GM21723 (cell line): ENCODE measurements around the gene EMD.

Experiments
- ATAC-seq: cut with Tn5 transposase; IDR thresholded peaks from one replicate; pipeline ENCODE4 v1.9.1; 2021; ENCODE audit warnings: mild to moderate bottlenecking, moderate library complexity; ENCODE audit not compliant: unreplicated experiment

EMD gene

DNA sequence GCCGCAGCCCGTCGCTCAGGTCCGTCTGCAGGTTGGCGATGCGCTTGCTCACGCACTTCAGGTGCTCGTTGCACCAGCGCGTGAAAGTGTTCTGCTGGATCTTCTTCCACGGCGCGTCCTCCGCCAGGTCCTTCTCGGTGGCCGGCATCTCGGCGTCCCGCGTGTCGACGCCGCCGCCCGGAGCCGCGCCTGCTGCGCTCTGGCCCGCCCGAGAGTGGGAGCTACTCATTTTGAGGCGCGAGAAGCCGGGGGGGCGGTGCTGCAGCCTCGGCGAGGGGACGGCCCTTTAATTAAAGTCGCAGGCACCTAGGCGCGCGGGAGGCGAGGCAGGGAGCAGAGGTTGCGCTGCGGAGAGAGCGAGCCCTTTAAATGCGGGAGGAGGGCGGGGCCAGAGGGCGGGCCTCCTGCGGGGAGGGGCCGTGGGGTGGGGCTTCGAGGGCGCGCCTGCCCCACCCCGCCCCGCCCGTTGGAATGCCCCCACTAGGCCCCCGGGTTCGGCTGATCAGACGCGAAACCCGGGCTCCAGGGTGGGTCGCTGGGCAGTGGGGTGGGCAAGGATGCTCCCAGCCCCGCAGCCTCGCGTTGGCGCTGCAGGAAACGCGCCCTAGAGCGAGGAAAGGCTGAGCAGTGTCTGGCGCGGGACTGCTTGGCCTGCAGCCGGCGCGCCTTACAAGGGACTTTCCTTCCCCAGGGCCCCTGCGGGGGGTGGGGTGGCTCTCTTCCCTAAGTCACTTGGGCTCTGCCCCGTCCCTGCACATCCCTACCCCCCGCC, 7.9 kb upstream of the EMD start:
- peak; percentile 61 for ATAC-seq

DNA sequence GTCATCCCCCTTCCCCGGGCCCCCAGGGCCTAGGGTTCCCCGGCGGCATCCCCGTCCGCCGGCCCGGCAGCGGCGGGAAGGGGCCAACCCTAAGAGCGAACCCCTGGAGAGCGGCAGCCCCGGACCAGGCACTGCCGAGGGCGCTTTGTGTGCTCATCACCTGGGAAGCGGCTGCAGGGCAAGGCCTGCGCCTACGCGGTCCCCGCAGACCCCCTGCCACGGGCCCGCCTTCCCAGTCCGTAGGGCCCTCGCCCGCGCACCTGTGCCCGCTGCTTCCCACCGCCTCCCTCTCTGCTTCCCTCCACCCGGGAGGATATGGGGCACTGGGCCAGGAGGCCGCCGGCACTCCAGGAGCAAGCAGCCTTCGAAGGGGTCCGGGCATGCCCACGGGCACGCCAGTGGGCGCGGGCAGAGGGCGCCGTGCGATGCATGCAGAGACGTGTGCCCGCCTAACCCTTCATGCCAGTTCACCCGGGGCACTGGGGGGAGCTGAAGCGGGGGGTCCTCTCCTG, 7.2 kb upstream of the EMD start:
- ATAC-seq, result no peak

DNA sequence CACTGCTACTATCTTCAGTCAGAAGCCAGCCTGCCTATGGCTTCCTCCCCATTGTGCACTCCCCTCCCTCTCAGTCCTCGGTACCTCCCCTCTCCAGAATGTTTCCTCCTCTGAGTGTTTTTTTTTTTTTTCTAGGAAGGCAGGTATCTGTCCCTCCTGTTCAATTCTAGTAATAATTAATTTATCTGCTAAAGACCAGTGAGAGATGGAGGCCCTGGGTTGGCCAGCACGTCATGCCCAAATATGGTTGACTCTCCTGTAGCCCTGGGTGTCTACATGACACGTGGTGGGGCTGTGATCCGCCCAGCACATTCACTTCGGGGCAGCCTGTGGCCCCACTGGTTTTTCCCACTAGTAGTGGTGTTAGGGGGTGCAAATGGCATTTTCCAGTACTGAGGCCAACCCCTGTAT, 6.5 kb upstream of the EMD start:
- no peak for ATAC-seq

DNA sequence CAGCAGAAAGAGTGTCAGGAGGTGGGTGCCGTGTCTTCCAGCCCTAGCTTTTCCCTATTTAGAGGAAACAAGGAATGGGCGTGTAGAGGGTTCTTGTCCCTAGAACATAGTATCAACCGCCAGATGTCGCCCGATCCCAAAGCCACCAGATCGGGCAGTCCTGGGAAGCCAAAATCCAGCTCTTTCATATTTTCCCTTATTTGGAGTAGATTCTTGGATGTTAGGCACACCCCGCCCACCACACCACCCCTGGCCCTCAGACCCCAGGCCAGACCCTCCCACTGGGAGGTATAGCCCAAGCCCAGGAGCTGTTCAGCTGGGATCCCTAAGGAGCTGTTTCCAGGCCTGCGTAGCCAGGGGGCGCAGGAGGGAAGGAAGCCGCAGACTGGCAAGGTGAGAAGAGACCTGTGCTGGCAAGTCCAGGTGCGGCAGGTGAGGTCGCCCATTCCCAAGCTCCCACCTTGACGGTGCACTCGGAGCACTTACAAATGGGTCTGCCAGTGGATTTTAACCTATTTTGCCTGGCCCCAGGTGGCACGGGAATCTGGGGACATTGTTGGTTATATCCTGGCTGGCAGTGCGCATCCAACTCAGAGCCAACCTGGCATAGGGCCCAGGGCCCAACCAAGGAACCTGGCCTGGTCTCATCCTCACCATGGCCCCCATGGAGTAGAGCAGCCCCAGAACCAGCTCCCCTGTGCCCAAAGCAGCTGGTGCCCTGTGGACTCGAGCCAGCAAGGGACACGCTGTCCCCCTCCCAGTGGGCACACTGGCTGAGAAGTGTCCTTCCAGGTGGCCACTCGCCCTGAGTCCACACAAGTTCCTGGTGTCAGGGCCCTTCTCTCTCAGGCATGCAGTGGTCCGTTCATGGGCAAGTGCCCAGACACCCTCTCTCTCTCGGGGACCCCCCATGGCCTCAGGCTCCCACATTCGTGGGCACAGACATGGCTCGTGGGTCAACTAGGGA, 5.5 kb upstream of the EMD start:
- ATAC-seq, result no peak

DNA sequence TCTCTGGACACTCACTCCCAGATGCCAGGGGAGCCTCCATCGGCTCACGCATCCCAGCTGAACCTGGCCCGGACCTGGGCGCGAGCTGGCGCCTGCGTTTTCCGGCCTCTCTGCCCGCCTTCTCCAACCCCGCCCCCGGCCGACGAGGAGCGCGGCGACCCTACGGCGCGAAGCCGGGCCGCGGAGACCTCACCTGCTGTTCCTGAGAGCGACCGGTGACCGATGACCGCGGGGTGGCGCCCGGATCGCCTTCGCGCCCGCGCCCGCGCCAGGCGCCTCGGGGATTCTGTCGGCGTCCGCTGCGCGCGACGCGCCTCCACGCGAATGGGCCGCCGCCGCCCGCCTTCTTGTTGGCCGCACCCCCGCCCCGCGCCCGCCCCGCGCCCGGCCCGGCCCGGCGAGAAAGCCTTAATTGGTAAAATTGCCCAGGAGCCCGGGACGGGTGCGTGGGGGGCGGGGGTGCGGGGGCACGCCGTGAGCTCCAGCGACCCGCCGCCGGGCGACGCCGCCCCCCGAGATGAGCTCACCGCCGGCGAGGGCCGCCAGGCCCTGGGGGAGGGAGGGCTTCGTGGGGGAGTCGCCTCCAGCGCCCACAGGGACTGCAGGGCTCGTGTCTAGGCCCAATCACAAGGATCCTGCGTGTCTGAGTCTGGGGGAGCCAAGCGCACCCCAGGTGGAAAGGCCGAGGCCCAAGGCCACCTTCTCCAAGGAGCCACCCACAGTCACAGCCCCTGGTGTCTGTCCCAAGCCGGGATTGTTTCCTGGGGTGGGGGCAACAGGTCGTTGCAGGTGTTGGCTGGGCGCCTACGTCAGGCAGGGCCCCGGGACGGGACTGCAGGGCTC, 4.6 kb upstream of the EMD start, which contains the start of gene FLNA:
Gene FLNA (minus strand): TSS at position 322 of the 843 bp plus-strand sequence. CDS start 3,389 bp downstream, outside the sequence.
- no peak for ATAC-seq

DNA sequence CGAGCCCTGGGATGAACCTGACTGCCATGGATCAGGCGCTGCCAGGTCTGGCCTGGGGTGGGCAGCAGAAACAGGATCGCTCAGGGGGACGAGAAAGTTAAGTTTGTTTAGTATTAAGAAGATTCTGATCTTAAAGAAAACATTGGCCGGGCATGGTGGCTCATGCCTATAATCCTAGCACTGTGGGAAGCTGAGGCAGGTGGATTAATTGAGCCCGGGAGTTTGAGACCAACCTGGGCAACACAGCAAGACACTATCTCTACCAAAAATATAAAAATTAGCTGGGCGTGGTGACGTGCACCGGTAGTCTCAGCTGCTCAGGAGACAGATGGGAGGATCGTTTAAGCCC, 4.0 kb upstream of the EMD start:
- ATAC-seq, result no peak

DNA sequence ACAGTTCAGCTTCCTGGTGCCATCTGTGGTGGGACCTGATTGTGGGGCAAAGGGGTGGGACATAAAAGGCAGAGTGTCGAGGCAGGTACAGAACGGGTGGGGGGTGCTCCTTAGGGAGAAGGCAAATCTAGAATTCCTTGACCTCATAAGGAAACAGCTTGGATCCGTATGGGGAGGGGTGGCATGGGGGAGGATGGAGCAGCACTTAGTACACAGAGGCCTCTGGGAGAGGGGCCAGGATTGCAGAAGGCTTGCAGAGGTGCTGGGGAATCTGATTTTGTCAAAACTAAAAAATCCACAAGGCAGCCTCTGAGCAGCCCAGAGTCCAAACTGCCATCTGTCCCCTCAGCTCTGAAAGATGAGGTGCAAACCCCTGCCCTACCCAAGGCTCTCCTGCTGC, 2.3 kb upstream of the EMD start:
- ATAC-seq, result no peak

DNA sequence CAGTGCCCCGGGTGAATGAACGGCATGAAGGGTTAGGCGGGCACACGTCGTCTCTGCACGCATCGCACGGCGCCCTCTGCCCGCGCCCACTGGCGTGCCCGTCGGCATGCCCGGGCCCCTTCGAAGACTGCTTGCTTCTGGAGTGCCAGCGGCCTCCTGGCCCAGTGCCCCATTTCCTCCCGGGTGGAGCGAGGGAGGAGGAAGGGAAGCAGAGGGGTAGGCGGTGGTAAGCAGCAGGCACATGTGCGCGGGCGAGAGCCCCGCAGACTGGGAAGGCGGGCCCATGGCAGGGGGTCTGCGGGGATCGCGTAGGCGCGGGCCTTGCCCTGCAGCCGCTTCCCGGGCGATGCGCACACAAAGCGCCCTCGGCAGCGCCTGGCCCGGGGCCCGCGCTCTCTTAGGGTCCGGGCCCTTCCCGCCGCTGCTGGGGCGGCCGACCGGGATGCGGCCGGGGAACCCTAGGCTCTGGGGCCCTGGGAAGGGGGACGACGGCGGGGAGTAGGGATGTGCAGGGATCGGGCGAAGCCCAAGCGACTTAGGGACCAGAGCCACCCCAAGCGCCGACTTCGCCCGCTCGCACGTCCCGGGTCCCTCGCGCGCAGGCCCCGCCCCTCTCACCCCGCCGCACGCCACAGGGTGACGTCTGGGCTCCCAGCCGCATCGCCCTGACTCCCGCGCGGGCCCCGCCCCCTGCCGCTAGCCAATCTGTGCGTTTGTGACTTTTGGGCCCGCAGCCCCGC, 866 bp upstream of the EMD start:
- peak; percentile 3 for ATAC-seq

DNA sequence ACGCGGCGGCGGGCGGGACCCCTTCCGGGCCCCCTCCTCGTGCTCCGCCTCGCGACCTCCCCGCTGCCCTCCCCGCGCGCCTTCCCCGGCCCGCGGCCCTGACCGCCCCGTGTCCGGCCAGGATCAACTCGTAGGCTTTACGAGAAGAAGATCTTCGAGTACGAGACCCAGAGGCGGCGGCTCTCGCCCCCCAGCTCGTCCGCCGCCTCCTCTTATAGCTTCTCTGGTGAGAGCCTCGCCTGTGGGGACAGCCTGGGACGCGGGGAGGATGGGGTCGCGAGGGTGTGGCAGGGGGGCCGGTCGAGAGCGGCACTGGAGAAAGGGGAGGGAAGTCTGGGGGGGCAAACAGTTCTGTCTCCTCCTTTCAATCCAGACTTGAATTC, 465 bp downstream of the EMD start:
- ATAC-seq, result no peak

DNA sequence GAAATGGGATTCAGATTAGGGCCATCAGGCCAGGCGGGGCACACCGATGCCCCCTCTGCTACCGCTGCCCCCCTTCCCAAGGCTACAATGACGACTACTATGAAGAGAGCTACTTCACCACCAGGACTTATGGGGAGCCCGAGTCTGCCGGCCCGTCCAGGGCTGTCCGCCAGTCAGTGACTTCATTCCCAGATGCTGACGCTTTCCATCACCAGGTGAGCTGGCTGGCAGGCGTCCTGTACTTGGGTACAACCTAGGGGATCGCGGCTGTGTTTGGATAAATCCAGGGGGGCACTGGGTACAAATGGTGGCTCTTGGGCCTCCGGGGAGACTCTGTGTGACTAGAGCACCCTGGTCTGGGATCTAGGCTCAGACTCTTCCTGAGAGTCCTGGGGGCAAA, 1.1 kb downstream of the EMD start:
- ATAC-seq, result no peak

DNA sequence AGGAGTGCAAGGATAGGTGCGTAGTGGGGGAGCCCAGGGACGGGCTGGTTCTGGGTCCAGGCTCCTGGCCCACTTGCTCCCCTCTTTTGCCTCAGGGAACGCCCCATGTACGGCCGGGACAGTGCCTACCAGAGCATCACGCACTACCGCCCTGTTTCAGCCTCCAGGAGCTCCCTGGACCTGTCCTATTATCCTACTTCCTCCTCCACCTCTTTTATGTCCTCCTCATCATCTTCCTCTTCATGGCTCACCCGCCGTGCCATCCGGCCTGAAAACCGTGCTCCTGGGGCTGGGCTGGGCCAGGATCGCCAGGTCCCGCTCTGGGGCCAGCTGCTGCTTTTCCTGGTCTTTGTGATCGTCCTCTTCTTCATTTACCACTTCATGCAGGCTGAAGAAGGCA, 1.7 kb downstream of the EMD start:
- no peak for ATAC-seq

DNA sequence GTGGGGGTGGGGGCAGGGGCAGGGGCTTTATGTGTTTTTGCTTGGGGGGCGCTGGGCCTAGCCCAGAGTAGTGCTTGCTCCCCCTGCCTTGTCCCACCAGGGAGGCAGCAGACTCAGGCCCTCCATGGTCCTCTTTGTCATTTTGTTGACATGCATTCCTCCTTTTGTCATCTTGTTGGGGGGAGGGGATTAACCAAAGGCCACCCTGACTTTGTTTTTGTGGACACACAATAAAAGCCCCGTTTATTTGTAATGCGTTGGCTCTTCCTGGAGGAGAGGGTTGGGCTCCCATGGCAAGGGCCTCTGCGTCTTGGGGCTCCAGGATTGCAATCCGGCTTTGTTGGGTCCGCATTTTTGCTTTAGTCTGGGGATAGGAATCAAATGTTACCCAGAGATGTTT, 2.2 kb downstream of the EMD start:
- ATAC-seq, result no peak

DNA sequence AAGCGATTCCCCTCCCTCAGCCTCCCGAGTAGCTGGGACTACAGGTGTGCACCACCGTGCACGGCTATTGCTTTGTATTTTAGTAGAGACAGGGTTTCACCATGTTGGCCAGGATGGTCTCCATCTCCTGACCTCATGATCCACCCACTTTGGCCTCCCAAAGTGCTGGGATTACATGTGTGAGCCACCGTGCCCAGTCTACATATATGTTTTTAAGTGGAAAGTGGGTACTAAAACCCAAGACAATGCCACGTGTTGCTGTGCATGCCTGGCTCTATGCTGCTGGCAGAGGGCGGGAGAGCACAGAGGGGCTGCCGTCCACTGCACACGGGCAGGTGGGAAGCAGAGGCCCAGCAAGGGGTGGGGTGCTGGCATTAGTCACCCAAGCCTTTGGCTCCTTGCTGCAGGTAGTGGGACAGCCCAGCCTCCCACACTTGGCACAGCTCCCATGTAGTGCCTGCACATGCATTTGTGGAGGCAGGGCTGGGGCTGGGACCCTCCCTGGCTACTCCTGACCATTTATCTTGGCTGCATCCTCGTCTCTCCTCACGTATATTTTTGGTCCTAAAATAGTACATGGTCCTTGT, 3.5 kb downstream of the EMD start:
- no peak for ATAC-seq

DNA sequence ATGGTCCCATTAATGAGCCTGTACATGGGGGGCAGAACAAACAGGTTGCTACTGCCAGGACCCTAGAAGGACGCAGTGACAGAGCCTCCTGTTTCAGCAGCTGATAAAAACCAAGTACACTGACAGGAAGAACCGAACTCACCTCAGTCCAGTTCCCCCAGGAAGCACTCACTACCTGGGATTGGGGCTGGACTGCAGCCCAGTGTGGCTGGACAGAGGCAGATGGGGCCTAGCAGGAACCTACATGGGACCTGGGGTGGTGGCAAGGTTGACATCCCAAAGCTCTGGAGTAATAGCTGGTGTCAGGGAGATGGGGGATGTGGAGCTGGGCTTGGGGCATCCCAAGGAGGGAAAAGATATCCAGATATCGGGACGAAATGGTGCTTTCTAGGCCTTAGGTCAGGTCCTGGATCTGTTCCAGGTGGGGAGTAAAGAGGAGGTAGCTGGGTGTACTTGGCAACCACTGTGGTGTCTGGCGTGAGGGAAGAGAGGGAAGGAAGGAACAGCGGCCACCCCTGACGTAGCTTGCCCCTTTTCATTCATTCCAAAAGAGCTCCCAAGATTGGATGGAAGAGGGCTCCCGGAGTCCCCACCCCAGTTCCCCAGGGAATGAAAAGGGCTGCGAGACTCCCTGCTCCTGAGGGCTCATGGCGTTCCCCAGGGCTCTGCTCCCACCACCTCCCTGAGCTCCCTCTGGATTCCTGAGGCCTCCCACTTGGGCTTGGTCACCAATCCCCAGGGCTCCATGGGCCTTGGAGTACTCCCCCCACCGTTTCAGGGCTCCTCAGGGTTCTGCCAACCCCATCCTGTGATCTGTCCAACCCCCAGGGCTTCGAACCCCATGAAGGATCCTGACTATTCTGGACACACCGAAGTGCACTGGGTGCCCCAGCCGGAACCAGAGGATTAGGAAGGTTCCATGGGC, 4.5 kb downstream of the EMD start:
- ATAC-seq, result no peak

DNA sequence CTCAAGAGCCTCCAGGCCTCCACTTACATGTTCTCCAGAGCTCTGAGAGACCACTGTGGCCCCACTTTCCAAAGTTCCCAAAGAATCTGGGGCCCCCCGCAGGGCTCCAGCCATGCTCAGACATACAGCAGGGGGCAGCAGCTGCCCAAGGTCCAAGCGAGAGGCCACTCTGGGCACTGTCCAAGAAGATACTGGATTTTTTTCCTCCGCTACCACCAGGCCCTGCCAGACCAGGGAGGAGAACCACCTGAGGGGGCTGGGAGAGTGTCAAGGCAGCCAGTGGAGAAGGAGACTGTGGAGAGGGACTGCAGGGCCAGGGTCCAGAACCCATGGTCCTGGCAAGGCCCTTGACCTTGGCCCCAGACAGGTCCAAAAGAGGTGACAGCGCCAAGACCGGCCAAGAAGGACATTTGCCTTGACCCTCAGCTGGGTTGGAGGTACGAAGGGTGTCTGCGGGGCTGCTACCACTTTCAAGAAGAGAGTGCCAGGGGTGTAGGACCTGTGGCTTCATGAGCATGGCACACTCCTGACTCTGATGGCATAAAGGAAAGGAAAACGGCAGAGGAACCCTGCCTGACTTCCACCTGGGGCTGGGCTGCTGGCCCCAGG, 5.3 kb downstream of the EMD start:
- ATAC-seq, result no peak

DNA sequence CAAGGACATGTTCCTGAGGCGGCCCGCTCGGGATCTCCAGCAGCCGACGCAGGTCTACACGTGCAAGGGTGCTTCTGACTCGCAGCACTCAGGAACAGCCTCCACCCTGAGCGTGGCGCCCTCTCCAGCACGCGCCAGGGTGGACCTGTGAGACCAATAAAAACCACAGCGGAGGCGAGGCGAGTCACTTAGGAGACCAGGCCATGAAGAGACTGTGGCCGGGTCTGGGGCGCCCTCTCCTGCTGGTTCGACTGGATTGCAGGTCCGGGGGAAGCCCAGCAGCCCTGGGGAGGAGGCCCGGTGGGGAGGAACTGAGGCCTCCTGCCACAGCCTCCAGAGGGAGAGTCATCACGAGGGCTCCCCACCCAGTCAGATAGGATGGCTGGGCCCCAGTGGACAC, 9.0 kb downstream of the EMD start:
- peak; percentile 37 for ATAC-seq

DNA sequence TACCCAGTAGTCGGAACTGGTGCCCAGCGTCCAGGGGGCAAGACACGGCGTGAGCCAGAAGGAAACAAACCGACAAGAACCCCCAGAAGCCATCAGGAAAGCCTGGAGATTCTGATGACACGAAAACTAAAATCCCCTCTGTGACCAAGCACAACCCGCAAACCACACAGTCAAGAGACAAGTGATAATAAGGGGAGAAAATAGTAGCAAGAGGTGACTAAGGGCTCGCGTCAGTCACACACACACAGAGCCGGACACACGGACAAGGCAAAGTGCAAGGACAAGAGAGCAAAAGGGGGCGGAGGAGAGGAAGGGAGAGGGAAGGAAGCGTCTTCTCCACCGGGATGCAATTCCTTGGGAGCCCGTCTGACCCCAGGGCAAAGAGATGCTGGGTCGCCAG, 9.6 kb downstream of the EMD start:
- peak; percentile 23 for ATAC-seq
